GM21367 (cell line): ENCODE results near the gene LIMA1.
"Not testable (repeated sequence)": the region's sequence is repeated elsewhere in the genome, so short reads cannot be mapped to it uniquely, and the experiment has no call there.

Source experiments
- ATAC-seq: cut with Tn5 transposase; IDR thresholded peaks from one replicate; pipeline ENCODE4 v1.9.1; 2021; ENCODE audit not compliant: unreplicated experiment

LIMA1 gene

DNA sequence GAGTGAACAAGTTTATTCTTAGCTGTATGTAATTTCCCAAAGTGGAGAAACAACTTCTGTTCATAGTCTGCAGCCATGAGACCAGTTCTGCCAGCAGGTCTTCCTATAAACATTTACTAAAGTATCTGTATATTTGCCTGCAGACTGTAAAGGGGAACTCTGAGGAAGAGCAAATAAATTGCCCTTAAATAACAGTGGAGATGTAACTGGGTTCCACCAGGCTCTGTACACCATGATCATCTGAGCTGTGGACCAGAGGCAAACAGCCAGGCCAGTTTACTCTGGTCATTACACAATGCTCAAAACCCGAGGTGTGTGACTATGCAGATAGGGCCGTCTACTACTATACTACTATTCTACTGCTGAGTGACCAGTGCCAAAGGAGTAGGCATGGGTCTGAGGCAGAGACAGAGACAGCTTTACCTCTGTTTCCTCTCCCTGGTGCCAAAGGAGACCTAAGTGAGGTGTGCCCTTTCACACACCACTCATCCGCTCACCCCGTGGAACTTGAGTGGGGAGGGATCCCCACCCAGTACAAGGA, 95.0 kb downstream of the LIMA1 start:
- ATAC-seq: no peak

DNA sequence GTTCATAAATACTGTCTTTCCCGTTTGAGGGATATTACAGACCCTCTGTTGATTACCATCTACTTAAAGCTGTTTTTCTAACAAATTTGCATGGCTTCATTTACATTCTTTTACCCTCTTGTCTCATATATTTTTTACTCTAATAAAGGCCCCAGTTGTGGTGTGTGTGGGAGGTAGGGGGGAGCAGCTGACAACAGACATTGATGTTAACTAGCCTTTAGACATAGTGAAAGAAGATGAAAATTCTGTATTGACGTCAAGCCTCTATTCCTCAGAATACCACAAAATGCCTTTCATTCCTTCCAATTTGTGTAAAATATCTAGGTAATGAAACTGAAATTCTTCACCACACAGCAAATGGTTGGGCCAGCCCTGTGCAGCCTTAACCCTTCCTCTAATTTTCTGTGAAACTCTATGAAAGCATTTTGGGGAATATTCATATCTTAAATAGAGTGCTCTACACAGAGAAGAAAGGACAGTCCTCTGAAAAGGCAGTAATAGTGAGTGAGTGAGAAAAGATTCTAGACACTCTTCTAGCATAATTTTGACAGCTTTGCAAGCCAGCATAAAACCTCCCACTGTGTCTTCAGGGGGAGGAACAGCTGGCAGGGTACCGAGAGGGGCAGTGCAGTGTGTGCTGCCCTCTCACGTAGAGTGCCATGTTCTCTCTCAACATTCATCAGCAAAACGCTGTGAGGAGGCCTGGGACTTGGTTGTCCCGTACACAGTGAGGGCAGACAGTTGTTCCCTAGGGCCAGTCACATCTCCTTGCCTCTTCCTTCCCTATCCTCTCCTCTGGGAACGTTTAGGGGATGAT, 96.0 kb downstream of the LIMA1 start:
- no peak for ATAC-seq

DNA sequence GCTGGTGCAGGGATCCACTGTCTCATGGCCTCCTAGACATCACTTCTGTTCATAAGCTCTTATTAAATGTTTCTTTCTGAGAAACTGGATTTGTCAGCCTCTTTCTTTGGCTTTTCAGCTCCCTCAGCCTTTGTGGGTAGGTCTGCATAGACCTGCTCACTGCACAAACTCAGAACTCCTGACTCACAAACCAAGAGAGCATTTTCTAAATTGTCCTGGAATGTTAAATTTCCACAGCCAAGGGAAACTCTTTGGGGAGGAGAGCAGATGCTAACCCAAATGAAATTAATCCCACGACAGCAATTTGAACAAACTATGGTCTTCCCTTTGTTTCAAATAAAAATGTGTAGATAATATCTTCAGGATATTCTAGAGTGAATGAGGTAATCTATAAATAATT, 96.6 kb downstream of the LIMA1 start:
- ATAC-seq: no peak

DNA sequence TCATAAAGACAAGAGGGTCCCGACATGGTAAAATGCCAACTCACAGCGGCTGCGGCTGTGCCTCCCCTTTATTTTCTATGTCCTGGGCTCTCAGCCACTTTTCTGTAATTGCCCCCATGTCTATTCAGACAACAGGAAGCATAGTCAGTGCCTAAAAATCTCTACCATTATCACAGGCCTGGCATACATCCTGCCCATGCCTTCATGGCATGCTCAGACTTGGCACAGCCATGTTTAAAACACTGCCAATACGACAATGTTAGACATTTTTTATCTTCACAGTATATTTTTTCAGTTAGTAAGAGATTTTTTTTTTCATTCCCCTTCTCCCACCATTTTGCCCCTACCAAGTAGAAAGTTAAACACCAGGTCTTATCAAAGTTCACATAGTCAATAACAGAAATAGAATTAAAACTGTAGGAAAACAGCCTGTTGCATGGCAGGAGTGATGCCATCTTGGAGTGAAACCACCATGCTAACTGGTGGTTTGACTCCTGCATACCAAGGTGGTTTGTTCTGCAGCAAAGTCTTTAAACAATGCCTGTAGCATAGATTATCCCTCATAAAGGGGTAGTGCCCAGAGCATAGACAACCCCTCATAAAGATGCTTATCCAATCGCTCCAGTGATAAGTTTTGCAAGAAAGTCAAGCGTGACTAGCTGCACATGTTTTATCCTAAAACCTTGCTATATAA, 97.2 kb downstream of the LIMA1 start:
- ATAC-seq: no peak

DNA sequence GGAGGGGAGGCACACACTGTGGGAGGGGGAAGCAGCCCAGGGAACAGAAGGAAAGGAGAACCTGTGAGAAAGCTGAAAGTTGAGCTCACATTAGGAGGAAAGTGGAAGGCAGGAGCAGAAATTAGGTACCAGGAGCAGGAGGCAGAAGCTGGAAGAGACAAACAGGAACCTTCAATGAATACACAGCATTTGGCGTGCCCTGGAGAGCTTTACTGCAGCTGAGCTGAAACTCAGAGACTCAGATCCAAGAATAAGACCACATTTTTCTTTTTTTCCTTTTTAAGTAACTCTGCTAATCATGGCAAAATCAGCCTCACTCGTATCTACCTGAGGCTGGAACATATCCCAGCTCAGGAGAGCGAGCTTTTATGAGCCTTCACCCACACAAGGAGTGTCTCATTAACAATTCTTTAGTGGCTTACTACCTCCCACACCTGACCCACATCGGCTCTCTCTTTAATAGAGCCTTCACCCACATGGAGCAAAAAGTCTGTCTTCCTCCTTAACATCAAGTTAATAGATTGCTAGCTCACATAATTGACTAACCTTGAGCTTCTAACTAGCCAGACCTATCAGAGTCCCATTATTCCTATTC, 97.9 kb downstream of the LIMA1 start:
- no peak for ATAC-seq

DNA sequence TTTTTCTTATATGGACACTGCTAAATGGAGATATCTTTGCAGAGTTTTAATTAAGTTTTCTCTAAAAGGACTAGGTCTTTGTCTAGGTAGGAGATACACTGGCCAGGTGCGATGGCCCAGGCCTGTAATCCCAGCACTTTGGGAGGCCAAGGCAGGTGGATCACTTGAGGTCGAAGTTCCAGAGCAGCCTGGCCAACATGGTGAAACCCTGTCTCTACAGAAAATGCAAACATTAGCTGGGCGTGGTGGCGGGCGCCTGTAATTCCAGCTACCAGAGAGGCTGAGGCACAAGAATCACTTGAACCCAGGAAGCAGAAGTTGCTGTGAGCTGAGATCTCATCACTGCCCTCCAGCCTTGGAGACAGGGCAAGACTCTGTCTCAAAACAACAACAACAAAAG, 99.1 kb downstream of the LIMA1 start:
- ATAC-seq: no peak

DNA sequence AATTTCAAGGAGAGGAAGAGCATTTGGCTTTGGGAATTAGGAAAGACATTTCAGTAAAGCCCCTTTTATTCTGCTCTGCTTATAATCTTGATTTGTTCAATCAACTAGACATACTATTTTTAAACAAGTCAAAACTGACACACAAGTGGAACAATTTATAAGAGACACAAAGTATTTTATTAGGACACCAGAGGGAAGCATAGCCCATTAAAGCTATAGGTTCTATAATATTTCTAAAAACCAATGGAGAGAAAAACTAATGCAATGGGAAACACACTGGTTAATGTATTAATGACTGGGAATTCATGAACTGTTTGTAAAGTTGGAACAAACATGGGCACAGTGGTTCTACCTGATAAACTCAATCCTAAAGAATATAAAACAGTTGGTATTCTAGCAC, 100.9 kb downstream of the LIMA1 start:
- ATAC-seq: no peak

DNA sequence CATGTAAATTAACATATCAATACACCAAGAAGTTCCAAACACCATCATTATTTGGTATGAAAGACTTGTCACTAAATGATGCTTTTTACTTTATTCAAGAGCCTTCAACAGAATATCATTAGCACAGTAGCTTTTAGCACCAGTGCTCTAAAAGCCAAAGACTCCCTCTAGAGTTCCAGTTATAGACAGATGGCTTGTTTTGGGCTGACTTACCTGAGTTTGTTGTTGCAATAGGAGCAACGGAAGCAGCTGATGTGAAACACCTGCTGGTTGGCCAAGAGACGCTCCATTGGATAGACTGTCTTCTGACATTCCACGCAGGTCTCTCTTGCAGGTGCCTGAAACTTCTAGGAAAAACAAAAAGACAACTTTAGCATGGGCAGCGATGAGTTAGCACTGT, 101.6 kb downstream of the LIMA1 start:
- no peak for ATAC-seq

DNA sequence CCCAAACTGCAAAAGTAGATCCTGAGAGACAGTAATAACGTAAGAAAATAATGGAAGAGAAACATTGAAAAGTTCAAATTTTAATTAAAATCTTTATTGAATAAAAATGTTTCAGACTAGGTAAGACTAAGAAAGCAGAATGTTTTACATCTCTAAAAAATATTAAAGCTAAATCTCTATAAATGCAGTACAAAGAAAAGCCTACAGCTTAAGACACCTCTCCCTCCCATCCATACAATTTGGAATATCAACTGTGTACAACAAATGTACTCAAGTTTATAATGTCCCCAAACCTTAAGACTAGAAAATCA, 107.6 kb downstream of the LIMA1 start:
- ATAC-seq: no peak

DNA sequence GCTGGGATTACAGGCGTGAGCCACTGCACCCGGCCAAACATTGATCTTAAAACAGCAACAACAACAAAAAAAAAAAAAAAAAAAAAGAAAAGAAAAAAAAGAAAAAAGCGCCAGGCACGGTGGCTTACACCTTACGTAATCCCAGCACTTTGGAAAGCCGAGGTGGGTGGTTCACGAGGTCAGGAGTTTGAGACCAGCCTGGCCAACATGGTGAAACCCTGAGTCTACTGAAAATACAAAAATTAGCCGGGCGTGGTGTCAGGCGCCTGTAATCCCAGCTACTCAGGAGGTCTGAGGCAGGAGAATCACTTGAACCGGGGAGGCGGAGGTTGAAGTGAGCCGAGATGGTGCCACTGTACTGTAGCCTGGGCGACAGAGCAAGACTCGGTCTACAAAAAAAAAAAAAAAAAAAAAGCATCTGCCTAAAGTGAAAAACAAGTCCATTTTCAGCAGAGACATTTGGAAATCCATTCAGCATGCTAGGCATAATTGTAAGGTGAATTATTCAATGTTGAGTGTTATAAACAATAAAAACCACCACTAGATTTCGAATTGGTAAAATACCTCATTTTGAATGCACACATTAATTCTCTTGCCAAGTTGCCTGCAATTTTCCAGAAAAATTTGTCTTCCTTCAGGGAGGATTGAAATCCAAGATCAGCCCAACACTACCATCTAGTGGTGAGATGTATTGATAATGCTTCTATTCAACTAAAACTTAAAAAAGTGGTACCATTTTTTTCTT, 108.2 kb downstream of the LIMA1 start:
- ATAC-seq: no peak

DNA sequence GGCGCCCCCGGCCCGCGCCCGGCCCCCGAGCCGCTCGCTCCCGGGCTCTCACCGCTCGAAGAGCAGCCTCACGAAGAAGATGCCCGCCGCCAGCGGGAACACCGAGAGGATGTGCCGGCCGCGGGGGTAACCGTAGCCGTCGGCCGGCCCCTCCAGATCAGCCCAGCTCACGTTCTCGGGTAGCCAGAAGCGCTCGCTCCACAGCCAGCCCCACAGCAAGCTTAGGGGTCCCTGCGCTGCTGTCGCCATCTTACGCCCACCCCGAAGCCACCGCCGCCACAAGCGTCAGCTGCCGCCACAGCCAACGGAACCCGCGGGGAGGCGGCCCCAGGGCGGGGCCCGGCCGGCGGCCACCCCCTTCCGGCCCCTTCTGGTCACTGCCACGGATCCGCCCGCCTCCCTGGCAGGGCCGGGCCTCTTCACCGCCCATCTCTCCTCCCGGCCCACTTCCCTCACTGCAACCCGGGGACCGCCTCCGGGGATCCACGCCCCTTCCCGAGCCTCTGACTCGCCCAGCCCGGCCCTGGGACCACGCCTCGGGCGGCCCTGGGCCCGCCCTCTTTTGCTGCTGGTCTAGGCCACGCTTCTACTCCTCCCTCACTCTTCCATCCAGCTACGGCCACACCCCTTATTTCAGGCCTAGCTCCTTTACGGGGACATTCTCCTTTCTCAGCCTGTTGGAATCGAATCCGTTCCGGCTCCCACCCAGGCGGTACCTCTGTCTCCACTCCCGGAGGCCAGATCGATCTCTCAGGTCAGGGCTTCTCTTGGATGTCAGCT, 116.1 kb downstream of the LIMA1 start, which contains the start of gene CERS5:
CERS5 (minus strand) TSS at position 321 of the 780 bp plus-strand sequence; CDS start at position 249, 72 bp downstream.
- peak; percentile 97 for ATAC-seq

DNA sequence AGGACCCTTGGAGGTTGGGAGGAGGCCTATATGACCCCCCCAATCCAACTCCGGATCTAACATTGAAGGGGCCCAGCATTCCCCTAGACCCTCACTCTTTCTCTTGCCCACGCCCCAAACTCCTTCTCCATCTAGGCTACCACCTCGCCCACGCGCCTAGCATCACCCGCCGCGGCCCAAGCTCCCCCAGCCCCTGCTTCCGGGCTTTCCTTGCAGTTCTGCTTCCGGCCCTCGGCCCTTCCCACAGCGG, 116.6 kb downstream of the LIMA1 start:
- ATAC-seq: peak; percentile 24

DNA sequence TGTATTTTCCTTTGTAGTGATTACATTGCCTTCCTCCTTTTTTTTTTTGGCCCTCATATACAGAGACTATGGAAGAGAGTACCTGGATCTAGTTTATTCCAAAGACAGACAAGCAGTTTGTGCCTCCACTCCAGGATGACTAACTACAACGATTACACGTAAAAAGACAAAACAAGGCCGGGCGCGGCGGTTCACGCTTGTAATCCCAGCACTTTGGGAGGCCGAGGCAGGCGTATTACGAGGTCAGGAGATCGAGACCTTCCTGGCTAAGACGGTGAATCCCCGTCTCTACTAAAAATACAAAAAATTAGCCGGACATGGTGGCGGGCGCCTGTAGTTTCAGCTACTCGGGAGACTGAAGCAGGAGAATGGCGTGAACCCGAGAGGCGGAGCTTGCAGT, 118.4 kb downstream of the LIMA1 start:
- ATAC-seq: no peak

DNA sequence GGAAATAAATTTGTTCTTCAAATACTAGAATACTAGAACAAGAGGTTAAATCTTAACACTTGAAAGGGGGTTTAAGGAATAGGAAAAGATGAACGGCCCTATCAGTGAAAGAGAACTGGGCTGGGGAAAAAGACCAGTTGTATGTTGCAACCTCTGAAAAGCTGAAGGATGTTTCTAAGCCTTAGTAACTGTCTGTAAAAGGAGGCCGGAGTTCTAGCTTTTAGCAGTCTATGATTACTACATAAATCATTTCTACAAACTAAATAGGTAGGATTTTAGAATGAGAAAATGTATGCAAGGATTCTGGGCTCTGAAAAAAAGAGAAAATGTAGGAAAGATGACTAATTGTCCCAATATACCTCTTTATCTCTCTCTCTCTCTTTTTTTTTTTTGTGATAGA, 121.1 kb downstream of the LIMA1 start:
- no peak for ATAC-seq

DNA sequence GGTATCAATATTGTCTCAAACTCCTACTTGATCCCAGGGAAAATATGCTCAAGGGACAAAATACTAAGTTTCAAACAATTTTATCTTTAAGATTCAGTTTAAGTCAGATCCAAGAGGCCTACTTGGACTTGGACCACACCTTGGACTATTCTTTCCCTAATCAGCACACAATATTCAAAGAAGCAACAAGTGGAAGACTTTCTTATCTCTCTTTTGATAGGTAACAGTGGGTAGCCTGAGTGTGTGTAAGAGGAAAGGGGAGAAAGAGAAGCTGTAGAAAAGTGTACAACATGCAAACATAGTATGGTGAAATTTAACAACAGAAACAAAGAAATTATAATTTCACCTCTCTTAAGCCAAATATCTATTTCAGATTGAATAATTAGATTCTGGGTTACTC, 122.7 kb downstream of the LIMA1 start:
- no peak for ATAC-seq

DNA sequence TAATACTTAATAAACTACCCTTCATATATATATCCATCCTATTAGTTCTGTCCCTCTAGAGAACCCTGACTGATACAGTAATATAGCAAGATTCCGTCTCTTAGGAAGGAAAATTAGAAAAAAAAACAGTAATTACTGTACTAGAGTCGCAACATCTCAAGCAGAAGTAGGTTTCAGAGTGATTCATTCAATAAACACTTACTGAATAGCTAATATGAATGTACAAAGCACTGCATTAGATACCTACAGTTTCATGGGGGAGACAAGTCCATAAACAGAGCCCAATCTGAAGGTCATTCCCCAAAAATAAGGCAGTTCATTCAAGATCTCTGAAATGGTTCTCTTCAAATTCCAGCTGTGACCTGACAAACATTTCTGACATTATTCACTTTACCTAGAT, 126.1 kb downstream of the LIMA1 start:
- no peak for ATAC-seq

DNA sequence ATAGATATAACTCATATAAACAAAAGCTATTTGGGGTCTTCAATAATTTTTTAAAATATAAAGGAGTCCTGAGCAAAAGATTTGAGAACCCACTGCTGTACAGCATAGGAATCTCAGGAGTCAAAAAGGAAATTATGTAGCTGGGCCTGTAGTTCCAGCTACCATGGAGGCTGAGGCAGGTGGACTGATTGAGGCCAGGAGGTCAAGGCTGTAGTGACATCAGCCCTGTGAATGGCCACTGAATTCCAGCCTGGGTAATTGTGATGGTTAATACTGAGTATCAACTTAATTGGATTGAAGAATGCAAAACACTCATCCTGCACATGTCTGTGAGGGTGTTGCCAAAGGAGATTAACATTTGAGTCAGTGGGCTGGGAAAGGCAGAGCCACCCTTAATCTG, 126.7 kb downstream of the LIMA1 start:
- no peak for ATAC-seq

DNA sequence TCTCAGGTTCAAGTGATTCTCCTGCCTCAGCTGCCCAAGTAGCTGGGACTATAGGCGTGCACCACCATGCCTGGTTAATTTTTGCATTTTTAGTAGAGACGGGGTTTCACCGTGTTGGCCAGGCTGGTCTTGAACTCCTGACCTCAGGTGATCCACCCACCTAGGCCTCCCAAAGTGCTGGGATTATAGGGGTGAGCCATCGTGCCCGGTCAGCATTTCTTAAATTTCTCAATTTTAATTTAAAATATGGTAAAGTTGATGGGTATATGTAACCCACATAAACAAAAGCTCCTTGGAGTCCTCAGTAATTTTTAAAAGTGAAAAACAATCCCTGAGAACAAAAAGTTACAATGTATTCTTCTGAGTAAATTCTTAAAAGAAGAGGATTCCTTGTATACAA, 128.4 kb downstream of the LIMA1 start:
- not testable (repeated sequence) for ATAC-seq

DNA sequence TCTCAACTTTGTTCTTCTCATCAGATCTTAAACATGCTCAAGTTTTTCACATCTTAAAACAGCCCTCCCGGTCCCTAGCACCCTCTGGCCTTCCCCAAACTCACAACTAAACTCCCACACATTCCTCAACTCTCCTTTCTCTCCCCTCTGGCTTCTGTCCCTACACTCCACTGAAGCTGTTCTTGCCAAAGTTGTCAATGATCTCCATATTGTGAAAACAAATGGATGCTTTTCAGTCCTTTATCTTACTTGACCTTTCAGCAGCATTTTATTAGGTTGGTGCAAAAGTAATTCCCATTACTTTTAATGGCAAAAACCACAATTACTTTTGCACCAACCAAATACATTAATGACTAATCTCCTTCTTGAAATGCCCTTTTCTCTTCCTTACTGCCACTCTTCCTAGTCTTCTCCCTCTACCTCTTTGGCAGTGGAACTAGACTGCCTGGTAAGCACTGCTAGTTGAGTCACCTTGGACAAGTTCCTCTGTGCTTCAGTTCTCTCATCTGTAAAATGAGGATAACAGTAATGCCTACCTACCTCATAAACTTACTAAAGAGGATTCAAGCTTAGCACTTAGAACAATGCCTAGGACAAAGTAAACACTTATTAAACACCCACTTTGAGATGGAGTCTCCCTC, 132.2 kb downstream of the LIMA1 start:
- ATAC-seq: no peak

DNA sequence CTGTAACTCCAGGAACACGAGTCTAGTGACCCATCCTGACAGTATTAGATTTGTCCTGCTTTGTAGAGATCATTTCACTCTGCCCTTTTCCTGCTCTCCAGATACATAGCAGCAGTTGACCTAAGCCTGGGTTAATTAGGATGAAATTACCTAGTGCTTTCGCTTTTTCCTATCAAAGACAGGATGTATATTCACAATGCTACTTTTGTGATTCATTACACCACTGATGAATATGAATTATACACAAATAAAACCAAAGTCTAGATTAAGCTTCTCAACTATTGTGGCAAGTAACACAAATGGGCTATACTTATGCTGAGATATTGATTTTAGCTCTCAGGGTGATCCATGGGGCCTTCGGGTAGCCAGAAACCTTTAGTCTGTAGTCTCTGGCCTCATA, 134.0 kb downstream of the LIMA1 start:
- ATAC-seq: no peak
